Upper lobe of left lung (tissue), 4 donors: ENCODE results near the gene ANKRD44.

Experiments
- CTCF ChIP-seq, 6 experiments: fragments of 450-650 bp in 4 of 6; fragments of 200-600 bp in 2 of 6; sonication (generic) in 2 of 6; IDR thresholded peaks; one replicate each; pipeline ENCODE4 v1.5.1; 2016 to 2019; ENCODE audit warnings: antibody characterized with exemption in 6 of 6
- POLR2A ChIP-seq, 4 donors: fragments of 450-650 bp; IDR thresholded peaks; one replicate each; pipeline ENCODE4 v1.5.1; 2016 to 2017; ENCODE audit warnings: antibody characterized with exemption in 4 of 4, mild to moderate bottlenecking in 2 of 4

GRCh38 chr2:197122821-197123220 lies 187.8 kb downstream of the ANKRD44 start:
- TF ChIP-seq CTCF (IDR thresholded peaks at IDR 0.05), result no peak
- no peak for TF ChIP-seq POLR2A (IDR thresholded peaks at IDR 0.05)
